ENCODE results near the gene GNGT1.

GNGT1 gene

DNA sequence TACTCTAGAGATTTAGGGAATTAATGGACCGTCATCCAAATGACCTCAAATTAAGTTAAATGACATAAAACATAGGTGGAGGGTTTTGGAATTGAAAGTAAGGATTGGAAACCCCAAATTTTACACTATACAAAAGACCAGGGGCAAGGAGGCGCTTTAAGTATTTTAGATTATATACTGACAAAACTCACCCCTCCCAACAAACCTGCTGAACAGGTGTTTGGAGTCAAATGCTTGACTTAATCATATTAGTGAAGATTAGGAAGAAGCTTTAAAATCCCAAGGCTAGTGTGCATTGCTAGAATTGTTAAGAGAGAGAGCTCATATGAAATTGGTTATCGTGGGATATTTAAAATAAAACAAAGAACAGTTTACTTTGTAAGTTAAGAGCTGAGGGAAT lies at the start of gene GNGT1:
Gene GNGT1, plus strand, starts transcription at position 301 of the 400 bp plus-strand sequence. CDS start 180 bp downstream, outside the sequence.
- H3K27me3 ChIP-seq (ENCODE audit: insufficient read depth, low read length), result no peaks in the 10 kb centered on the region
- no peaks in the 10 kb centered on the region for H3K79me2 ChIP-seq (ENCODE audit: control insufficient read depth, insufficient read depth, low read length, unreplicated experiment)
- peaks cover 8% of the 10 kb centered on the region for H3K4me1 ChIP-seq (ENCODE audit: control insufficient read depth, insufficient read depth, low read length, unreplicated experiment)
- no peaks in the 10 kb centered on the region for H3K36me3 ChIP-seq (ENCODE audit: insufficient read depth, low read length)
- no peak within 1 kb of the TSS for H3K4me3 ChIP-seq (ENCODE audit: low read depth, low read length)
- no peak within 1 kb of the TSS for H3K27ac ChIP-seq (ENCODE audit: low read depth, low read length)
- no peak within 1 kb of the TSS for H2AFZ ChIP-seq (ENCODE audit: low read length, unreplicated experiment)

DNA sequence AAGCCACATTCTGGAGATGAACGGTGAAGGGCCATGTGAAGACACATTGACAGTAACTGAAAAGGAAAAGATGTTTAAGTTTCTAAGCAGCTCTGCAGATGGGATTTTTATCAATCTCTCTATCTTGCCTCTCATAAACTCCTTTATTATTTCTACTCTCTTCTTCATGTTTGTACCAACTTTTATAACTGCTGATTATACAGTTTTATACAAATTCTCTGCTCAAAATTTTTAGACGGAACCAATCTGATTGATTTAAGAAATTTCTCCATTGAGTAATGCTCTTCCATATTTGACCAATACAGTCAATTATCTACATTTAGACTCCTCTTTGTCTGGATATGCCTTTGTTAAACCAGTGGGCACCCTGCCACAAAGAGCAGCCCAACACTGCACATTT lies 47.5 kb upstream of the GNGT1 start:
- Histone ChIP-seq H3K36me3 (ENCODE audit: insufficient read depth, low read length) (no peaks in the 10 kb centered on the region), H3K27ac (ENCODE audit: low read depth, low read length) (no peak overlapping the region), H3K79me2 (ENCODE audit: control insufficient read depth, insufficient read depth, low read length, unreplicated experiment) (no peaks in the 10 kb centered on the region)

DNA sequence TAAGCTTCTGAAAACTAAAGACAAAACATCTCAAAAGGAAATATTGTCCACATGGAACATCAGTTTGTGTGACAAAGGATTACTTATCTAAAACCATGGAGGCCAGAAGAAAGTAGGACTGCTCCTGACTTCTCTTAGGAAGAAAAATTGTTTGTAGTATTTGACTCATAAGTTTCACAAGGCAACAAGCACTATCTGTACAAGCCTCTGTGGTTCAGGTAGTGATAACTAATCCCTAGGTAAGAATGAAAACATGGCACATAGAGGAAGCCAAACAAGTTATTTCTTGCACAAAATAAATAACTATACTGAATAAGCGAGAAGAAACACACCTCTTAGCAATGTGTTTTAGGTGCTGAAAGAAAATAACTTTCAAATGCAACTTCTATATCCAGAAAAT lies 46.1 kb upstream of the GNGT1 start:
- Histone ChIP-seq H3K4me3 (ENCODE audit: low read depth, low read length) (no peak overlapping the region), H3K79me2 (ENCODE audit: control insufficient read depth, insufficient read depth, low read length, unreplicated experiment) (no peaks in the 10 kb centered on the region), H3K36me3 (ENCODE audit: insufficient read depth, low read length) (no peaks in the 10 kb centered on the region), H3K27ac (ENCODE audit: low read depth, low read length) (no peak overlapping the region), H3K4me1 (ENCODE audit: control insufficient read depth, insufficient read depth, low read length, unreplicated experiment) (peaks cover 7% of the 10 kb centered on the region), H2AFZ (ENCODE audit: low read length, unreplicated experiment) (no peak overlapping the region), H3K27me3 (ENCODE audit: insufficient read depth, low read length) (no peaks in the 10 kb centered on the region)

More for the DNA sequence above, 47.5 kb upstream of the GNGT1 start:
- no peaks in the 10 kb centered on the region for H3K27me3 ChIP-seq (ENCODE audit: insufficient read depth, low read length)
- H3K4me3 ChIP-seq (ENCODE audit: low read depth, low read length), result no peak overlapping the region
- H3K4me1 ChIP-seq (ENCODE audit: control insufficient read depth, insufficient read depth, low read length, unreplicated experiment), result peaks cover 7% of the 10 kb centered on the region
- no peak overlapping the region for H2AFZ ChIP-seq (ENCODE audit: low read length, unreplicated experiment)

DNA sequence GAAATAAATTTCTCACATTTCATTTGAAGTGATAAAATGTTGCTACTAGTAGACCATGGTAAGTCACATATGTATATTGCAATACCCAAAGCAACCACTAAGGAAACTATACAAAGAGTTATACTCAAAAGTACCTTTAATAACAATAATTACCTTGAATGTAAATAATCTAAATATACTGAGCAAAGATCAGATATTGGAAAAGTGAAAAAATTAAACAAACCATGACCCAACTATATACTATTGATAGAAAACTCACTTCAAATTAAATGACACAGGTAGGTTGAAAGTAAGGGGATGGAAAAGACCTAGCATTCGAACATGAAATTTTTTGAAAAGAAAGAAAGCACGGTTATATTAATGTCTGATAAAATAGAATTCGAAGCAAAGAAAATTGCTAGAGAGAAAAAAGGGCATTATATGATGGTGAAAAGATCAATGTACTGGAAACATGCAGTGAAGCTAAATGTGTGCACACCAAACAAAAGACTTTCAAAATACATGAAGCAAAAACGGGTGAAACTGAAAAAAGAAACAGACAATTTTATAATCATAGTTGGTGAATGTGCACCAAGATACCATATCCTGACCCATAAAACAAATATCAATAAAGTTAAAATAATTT lies 44.9 kb upstream of the GNGT1 start:
- H3K27me3 ChIP-seq (ENCODE audit: insufficient read depth, low read length), result no peaks in the 10 kb centered on the region
- H3K4me1 ChIP-seq (ENCODE audit: control insufficient read depth, insufficient read depth, low read length, unreplicated experiment), result peaks cover 3% of the 10 kb centered on the region
- H3K4me3 ChIP-seq (ENCODE audit: low read depth, low read length), result no peak overlapping the region
- H3K79me2 ChIP-seq (ENCODE audit: control insufficient read depth, insufficient read depth, low read length, unreplicated experiment), result no peaks in the 10 kb centered on the region
- H2AFZ ChIP-seq (ENCODE audit: low read length, unreplicated experiment), result no peak overlapping the region
- no peak overlapping the region for H3K27ac ChIP-seq (ENCODE audit: low read depth, low read length)
- H3K36me3 ChIP-seq (ENCODE audit: insufficient read depth, low read length), result no peaks in the 10 kb centered on the region

DNA sequence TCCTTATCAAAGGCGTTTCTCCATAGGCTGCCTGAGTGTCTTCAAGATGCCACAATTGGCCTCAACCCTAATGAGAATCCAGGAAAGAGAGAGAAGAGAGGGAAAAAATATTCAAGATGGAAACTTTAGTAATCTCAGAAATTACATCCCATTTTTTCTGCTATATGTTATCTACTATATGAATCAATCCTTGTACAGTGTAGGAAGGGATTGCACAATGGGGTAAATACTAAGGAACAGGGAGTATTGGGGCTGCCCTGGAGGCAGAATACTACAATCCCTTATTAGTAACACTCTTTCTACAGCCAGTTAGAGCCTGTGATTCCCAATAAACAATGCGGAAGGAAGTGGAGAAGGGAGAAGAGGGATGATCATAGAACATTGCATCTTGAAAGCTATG lies 43.7 kb upstream of the GNGT1 start:
- Histone ChIP-seq H3K4me1 (ENCODE audit: control insufficient read depth, insufficient read depth, low read length, unreplicated experiment) (no peaks in the 10 kb centered on the region), H3K27me3 (ENCODE audit: insufficient read depth, low read length) (no peaks in the 10 kb centered on the region), H3K79me2 (ENCODE audit: control insufficient read depth, insufficient read depth, low read length, unreplicated experiment) (no peaks in the 10 kb centered on the region), H3K36me3 (ENCODE audit: insufficient read depth, low read length) (no peaks in the 10 kb centered on the region), H2AFZ (ENCODE audit: low read length, unreplicated experiment) (no peak overlapping the region), H3K27ac (ENCODE audit: low read depth, low read length) (no peak overlapping the region), H3K4me3 (ENCODE audit: low read depth, low read length) (no peak overlapping the region)

DNA sequence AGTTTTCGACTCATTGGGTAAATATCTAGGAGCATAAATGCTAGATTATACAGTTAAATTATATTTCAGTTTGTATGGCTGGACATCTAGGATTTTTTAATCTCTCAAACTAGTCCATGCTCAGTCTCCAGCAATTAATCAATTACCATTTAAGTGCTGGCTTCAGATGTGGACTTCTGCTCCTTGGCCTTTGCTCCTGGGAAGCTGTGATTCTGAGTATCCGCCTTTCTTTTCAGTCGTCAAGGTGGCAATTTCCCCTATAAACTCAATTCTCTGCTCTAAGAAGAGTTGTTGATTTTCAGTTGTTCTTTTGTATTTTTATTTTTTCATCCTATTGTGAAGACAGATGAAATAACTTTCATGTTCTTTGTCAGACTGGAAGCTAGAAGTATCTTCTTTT lies 39.5 kb upstream of the GNGT1 start:
- no peak overlapping the region for H3K27ac ChIP-seq (ENCODE audit: low read depth, low read length)
- H2AFZ ChIP-seq (ENCODE audit: low read length, unreplicated experiment), result no peak overlapping the region

DNA sequence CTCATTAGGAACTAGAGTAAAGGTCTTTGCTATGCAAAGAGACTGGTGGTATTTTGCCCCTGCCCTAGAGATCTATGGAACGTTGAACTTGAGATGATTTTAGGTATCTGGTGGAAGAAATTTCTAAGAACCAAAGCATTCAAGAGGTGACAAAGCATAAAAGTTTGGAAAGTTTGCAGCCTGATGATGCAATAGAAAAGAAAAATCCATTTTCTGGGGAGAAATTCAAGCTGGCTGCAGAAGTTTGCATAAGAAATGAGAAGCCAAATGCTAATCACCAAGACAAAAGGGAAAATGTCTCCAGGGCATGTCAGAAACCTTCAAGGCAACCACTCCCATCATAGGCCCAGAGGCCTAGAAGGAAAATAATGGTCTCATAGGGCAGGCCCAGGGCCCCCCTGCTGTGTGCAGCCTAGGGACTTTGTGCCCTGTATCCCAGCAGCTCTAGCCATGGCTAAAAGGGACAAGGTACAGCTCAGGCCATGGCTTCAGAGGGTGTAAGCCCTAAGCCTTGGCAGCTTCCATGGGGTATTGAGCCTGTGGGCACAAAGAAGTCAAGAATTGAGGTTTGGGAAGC lies 32.3 kb upstream of the GNGT1 start:
- H3K27me3 ChIP-seq (ENCODE audit: insufficient read depth, low read length), result no peaks in the 10 kb centered on the region
- no peak overlapping the region for H3K4me3 ChIP-seq (ENCODE audit: low read depth, low read length)
- H3K36me3 ChIP-seq (ENCODE audit: insufficient read depth, low read length), result no peaks in the 10 kb centered on the region; the same call in 1 of the 2 replicates
- H2AFZ ChIP-seq (ENCODE audit: low read length, unreplicated experiment), result no peak overlapping the region
- H3K79me2 ChIP-seq (ENCODE audit: control insufficient read depth, insufficient read depth, low read length, unreplicated experiment), result no peaks in the 10 kb centered on the region
- no peak overlapping the region for H3K27ac ChIP-seq (ENCODE audit: low read depth, low read length)
- H3K4me1 ChIP-seq (ENCODE audit: control insufficient read depth, insufficient read depth, low read length, unreplicated experiment), result no peaks in the 10 kb centered on the region

More for the DNA sequence above, 39.5 kb upstream of the GNGT1 start:
- Histone ChIP-seq H3K4me1 (ENCODE audit: control insufficient read depth, insufficient read depth, low read length, unreplicated experiment) (no peaks in the 10 kb centered on the region), H3K36me3 (ENCODE audit: insufficient read depth, low read length) (no peaks in the 10 kb centered on the region), H3K79me2 (ENCODE audit: control insufficient read depth, insufficient read depth, low read length, unreplicated experiment) (no peaks in the 10 kb centered on the region), H3K27me3 (ENCODE audit: insufficient read depth, low read length) (no peaks in the 10 kb centered on the region), H3K4me3 (ENCODE audit: low read depth, low read length) (no peak overlapping the region)

DNA sequence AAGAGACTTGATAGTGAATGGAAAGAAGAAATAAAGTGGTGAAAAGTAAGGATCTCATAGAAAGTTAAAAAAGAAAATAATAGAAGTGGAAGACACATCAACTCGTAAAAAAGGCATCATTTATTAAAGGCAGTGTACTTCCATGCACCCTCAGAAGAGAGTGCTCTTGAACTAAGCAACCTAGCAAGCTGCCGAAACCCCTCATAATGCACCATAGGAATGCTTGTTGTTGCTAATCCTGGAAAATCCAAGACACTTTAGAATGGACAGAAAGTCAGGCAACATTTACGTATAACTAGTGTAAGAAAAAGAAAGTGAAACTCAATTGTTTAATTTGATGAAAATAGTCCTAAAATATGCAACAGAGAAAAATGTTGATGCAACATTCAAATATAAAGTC lies 28.6 kb upstream of the GNGT1 start:
- Histone ChIP-seq H2AFZ (ENCODE audit: low read length, unreplicated experiment) (peak overlapping the region; percentile 74), H3K4me1 (ENCODE audit: control insufficient read depth, insufficient read depth, low read length, unreplicated experiment) (no peaks in the 10 kb centered on the region), H3K79me2 (ENCODE audit: control insufficient read depth, insufficient read depth, low read length, unreplicated experiment) (no peaks in the 10 kb centered on the region), H3K27ac (ENCODE audit: low read depth, low read length) (no peak overlapping the region), H3K27me3 (ENCODE audit: insufficient read depth, low read length) (no peaks in the 10 kb centered on the region), H3K4me3 (ENCODE audit: low read depth, low read length) (peak overlapping the region; percentile 56; the same call in 1 of the 2 replicates), H3K36me3 (ENCODE audit: insufficient read depth, low read length) (peaks cover 5% of the 10 kb centered on the region)

DNA sequence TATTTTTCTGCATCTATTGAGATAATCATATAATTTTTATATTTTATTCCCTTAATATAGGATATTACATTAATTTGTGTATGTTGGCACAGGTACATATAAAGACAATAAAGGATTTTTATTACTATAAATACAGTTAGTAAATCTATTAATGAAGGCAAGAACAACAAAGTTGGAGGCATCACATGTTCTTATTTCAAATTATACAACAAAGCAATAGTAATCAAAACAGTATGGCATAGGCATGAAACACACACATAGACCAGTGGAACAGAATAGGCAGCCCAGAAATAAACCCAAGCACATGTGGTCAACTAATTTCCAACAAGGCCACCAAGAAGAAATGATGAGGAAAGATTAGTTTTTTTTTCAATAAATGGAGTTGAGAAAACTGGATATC lies 27.0 kb upstream of the GNGT1 start:
- Histone ChIP-seq H3K4me3 (ENCODE audit: low read depth, low read length) (no peak overlapping the region), H3K36me3 (ENCODE audit: insufficient read depth, low read length) (peaks cover 5% of the 10 kb centered on the region), H3K79me2 (ENCODE audit: control insufficient read depth, insufficient read depth, low read length, unreplicated experiment) (no peaks in the 10 kb centered on the region), H3K27ac (ENCODE audit: low read depth, low read length) (no peak overlapping the region), H3K4me1 (ENCODE audit: control insufficient read depth, insufficient read depth, low read length, unreplicated experiment) (no peaks in the 10 kb centered on the region), H2AFZ (ENCODE audit: low read length, unreplicated experiment) (no peak overlapping the region), H3K27me3 (ENCODE audit: insufficient read depth, low read length) (no peaks in the 10 kb centered on the region)

DNA sequence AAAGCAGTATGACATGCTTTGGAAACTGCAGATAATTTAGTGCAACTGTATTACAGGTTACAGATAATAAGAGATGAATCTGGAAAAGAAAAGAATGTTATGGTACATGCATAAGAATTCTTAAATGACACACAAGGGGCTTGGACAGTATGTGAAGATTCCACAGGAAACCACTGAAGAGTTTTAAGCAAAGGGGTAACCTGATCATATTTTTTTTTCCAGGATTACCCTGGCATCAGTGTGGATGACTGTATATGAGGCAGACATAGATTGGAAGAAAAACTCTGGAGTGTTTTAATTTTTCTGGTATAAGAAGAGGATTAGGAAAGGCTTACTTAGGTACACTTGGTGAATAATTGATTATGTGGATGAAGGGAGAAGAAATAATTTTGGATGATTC lies 23.9 kb upstream of the GNGT1 start:
- no peaks in the 10 kb centered on the region for H3K79me2 ChIP-seq (ENCODE audit: control insufficient read depth, insufficient read depth, low read length, unreplicated experiment)
- H3K27me3 ChIP-seq (ENCODE audit: insufficient read depth, low read length), result no peaks in the 10 kb centered on the region
- no peaks in the 10 kb centered on the region for H3K4me1 ChIP-seq (ENCODE audit: control insufficient read depth, insufficient read depth, low read length, unreplicated experiment)
- no peak overlapping the region for H2AFZ ChIP-seq (ENCODE audit: low read length, unreplicated experiment)
- no peak overlapping the region for H3K27ac ChIP-seq (ENCODE audit: low read depth, low read length)
- H3K4me3 ChIP-seq (ENCODE audit: low read depth, low read length), result no peak overlapping the region
- peaks cover 5% of the 10 kb centered on the region for H3K36me3 ChIP-seq (ENCODE audit: insufficient read depth, low read length)

Data from ACC112 (cell line).